Endothelial cell of umbilical vein (primary cell): Measurements from ENCODE around the gene NEO1. TPM values are rescaled to one million over a fixed set of nuclear protein-coding genes. Genes with fewer than 3 reads are reported as not detected.

Experiments
- BruUV-seq: library from RNA; stranded (reverse); fragments of 400-500 nt; replicated peaks from 2 replicates; lab custom pipeline; 2021; lab: Mats Ljungman, UMichigan
- CTCF ChIA-PET: fragments of 300-600, 350-600 bp; sonication (Branson Sonifier 250); formaldehyde crosslinking; loops from one replicate; lab custom pipeline; 2021; ENCODE audit warnings: antibody characterized with exemption, inconsistent platforms; lab: Charles Lee
- POLR2A ChIA-PET: fragments of 300-600, 350-600 bp; sonication (Branson Sonifier 250); formaldehyde crosslinking; loops from one replicate; lab custom pipeline; 2021; ENCODE audit warnings: antibody characterized with exemption, inconsistent platforms; lab: Charles Lee
- DNase-seq: peaks from one replicate; pipeline ENCODE4 v3.0.0-alpha.2; 2011; ENCODE audit warnings: low read depth, low spot score
- FAIRE-seq: peaks from 2 replicates; lab custom pipeline; 2011; peaks lifted over from hg19 to GRCh38; lab: Jason Lieb, UNC
- H2AFZ ChIP-seq: 2 replicates; pipeline ENCODE4 v1.6.0; 2012; ENCODE audit warnings: low read depth, low read length, control low read depth, inconsistent platforms
- H3K27ac ChIP-seq: 2 replicates; pipeline ENCODE4 v1.5.1; 2011; ENCODE audit warnings: low read depth, mild to moderate bottlenecking, control low read depth, low read length, moderate library complexity; ENCODE audit not compliant: insufficient read depth
- H3K27me3 ChIP-seq, 2 experiments: 2 replicates each; pipeline versions ENCODE4 v1.6.0 to v1.6.1; 2011; ENCODE audit warnings: low read length in 2 of 2, mixed read lengths in 1 of 2; ENCODE audit not compliant: control insufficient read depth in 2 of 2, insufficient read depth in 2 of 2
- H3K36me3 ChIP-seq, 2 experiments: 2 replicates in 1 of 2; 3 replicates in 1 of 2; pipeline ENCODE4 v1.5.1; 2011; ENCODE audit warnings: low read length in 2 of 2, mild to moderate bottlenecking in 1 of 2, moderate library complexity in 1 of 2; ENCODE audit not compliant: control insufficient read depth in 2 of 2, insufficient read depth in 2 of 2; ENCODE audit errors: extremely low read depth in 1 of 2
- H3K4me1 ChIP-seq: 3 replicates; pipeline ENCODE4 v1.5.1; 2011; ENCODE audit warnings: mild to moderate bottlenecking, low read length; ENCODE audit not compliant: control insufficient read depth, insufficient read depth; ENCODE audit errors: extremely low read depth
- H3K4me2 ChIP-seq: 2 replicates; pipeline ENCODE4 v1.6.1; 2011; ENCODE audit warnings: low read length, control low read depth, mixed read lengths; ENCODE audit not compliant: insufficient read depth
- H3K4me3 ChIP-seq, 3 experiments: fragments of 200-600 bp in 1 of 3; sonication (generic), shearing (Covaris generic) in 1 of 3; replicated peaks in 1 of 3; 2 replicates each; pipeline ENCODE4 v1.5.1; 2011 to 2016; ENCODE audit warnings: control low read depth in 3 of 3, low read length in 3 of 3, mild to moderate bottlenecking in 2 of 3, inconsistent platforms in 1 of 3, low read depth in 1 of 3, moderate library complexity in 1 of 3; ENCODE audit not compliant: insufficient read depth in 1 of 3
- H3K79me2 ChIP-seq: 2 replicates; pipeline ENCODE4 v1.6.0; 2012; ENCODE audit warnings: low read length, inconsistent platforms; ENCODE audit not compliant: control insufficient read depth, insufficient read depth
- H3K9ac ChIP-seq: replicated peaks from 2 replicates; pipeline ENCODE3; 2011; ENCODE audit warnings: low read length, control low read depth; ENCODE audit not compliant: insufficient read depth; ENCODE audit errors: extremely low read depth
- H3K9me1 ChIP-seq: replicated peaks from 3 replicates; pipeline ENCODE4 v1.6.0; 2011; ENCODE audit warnings: mild to moderate bottlenecking, low read length; ENCODE audit not compliant: control insufficient read depth, insufficient read depth; ENCODE audit errors: extremely low read depth
- H3K9me3 ChIP-seq: replicated peaks from 2 replicates; pipeline ENCODE4 v1.5.1; 2012; ENCODE audit warnings: low read length, inconsistent platforms; ENCODE audit not compliant: control insufficient read depth, insufficient read depth
- H4K20me1 ChIP-seq: replicated peaks from 2 replicates; pipeline ENCODE3; 2011; ENCODE audit warnings: mild to moderate bottlenecking, low read length; ENCODE audit not compliant: control insufficient read depth, insufficient read depth; ENCODE audit errors: extremely low read depth
- CTCF ChIP-seq, 2 donors: IDR thresholded peaks; 1 replicate in 1 of 2; 2 replicates in 1 of 2; pipeline ENCODE4 v1.5.1; 2011; ENCODE audit warnings: low read length in 2 of 2, mild to moderate bottlenecking in 2 of 2, moderate library complexity in 2 of 2, control low read depth in 1 of 2, inconsistent platforms in 1 of 2, low read depth in 1 of 2; ENCODE audit not compliant: insufficient read depth in 1 of 2; ENCODE audit errors: extremely low read depth in 1 of 2
- EZH2 ChIP-seq: IDR thresholded peaks from 2 replicates; pipeline ENCODE4 v1.6.1; 2012; ENCODE audit warnings: borderline replicate concordance, low read depth, mild to moderate bottlenecking, moderate library complexity, low read length, inconsistent platforms; ENCODE audit not compliant: severe bottlenecking
- FOS ChIP-seq: IDR thresholded peaks from 2 replicates; pipeline ENCODE4 v1.6.1; 2011; ENCODE audit warnings: mild to moderate bottlenecking, low read length, moderate library complexity, borderline replicate concordance; ENCODE audit not compliant: insufficient read depth
- GATA2 ChIP-seq: IDR thresholded peaks from 2 replicates; pipeline ENCODE4 v1.7.0; 2011; ENCODE audit warnings: low read depth, mild to moderate bottlenecking, moderate library complexity, mixed read lengths, low read length; ENCODE audit not compliant: insufficient read length, insufficient read depth
- JUN ChIP-seq: IDR thresholded peaks from 2 replicates; pipeline ENCODE4 v1.6.1; 2011; ENCODE audit warnings: borderline replicate concordance, low read depth; ENCODE audit not compliant: insufficient read length, insufficient read depth
- MAX ChIP-seq: IDR thresholded peaks from 2 replicates; pipeline ENCODE4 v1.6.1; 2011; ENCODE audit not compliant: insufficient read depth, insufficient read length
- MYC ChIP-seq: IDR thresholded peaks from one replicate; pipeline ENCODE4 v1.6.1; 2011; ENCODE audit warnings: mild to moderate bottlenecking, low read depth, low read length
- POLR2A ChIP-seq: IDR thresholded peaks from 2 replicates; pipeline ENCODE4 v1.6.1; 2012; ENCODE audit warnings: low read depth, mild to moderate bottlenecking, control low read depth, low read length
- POLR2AphosphoS5 ChIP-seq: IDR thresholded peaks from 2 replicates; pipeline ENCODE4 v1.6.1; 2012; ENCODE audit warnings: low read depth, mild to moderate bottlenecking, control low read depth, low read length, moderate library complexity; ENCODE audit not compliant: insufficient read depth
- dilution Hi-C: fragments of 300-500 bp; cut with MboI; formaldehyde crosslinking; loops from one replicate; pipeline ENCODE4 v1.15.0; 2019; ENCODE audit warnings: low sequenced_read_pairs; ENCODE audit not compliant: extremely low pct_ligation_motif_present
- intact Hi-C: fragments of 100-400 bp; cut with micrococcal nuclease; formaldehyde crosslinking; loops from one replicate; pipeline ENCODE4 v1.10.0; 2022
- polyA plus RNA-seq, 4 experiments: library from polyadenylated mRNA; depleted of rRNA in 3 of 4; stranded (reverse) in 3 of 4; unstranded in 1 of 4; fragments of >200 nt; gene quantifications; 2 replicates each; pipeline versions ENCODE4 v1.2.1 to v1.2.3, GENCODE V29; 2011 to 2012; ENCODE audit warnings: missing spikeins in 1 of 4
- total RNA-seq: library from RNA; stranded (reverse); gene quantifications from 2 replicates; pipeline ENCODE4 v1.2.3, GENCODE V29; 2021

Gene NEO1
- total and polyA plus RNA-seq, 2 donors (not counting 3 experiments of a cell fraction or from before 2014, with no cell fraction given) = 0.12 to 0.35 TPM

GRCh38 chr15:73034221-73034620 is 18.0 kb upstream of the NEO1 start:
- dilution Hi-C loops = no loop called here

More at GRCh38 chr15:73034221-73034620, 18.0 kb upstream of the NEO1 start:
- no peak overlapping the region for H3K4me2 ChIP-seq
- CTCF ChIA-PET = no interaction called here
- POLR2A ChIA-PET = no interaction called here
- FAIRE-seq = no peak
- no TSS peak for BruUV-seq
- TF ChIP-seq MYC (no peak), POLR2AphosphoS5 (no peak), FOS (no peak), CTCF (IDR thresholded peaks at IDR 0.05; ENCODE audit: extremely low read depth in 1 of 2, insufficient read depth in 1 of 2, low read depth in 1 of 2, low read length in 2 of 2) (no peak), EZH2 (no peak), GATA2 (no peak), JUN (no peak), POLR2A (no peak), MAX (no peak)
- no peak overlapping the region for H3K27ac ChIP-seq
- H2AFZ ChIP-seq = no peak overlapping the region
- no peak overlapping the region for H3K9ac ChIP-seq
- H4K20me1 ChIP-seq = no peaks in the 10 kb centered on the region
- H3K4me1 ChIP-seq = no peaks in the 10 kb centered on the region
- no peaks in the 10 kb centered on the region for H3K79me2 ChIP-seq
- no peaks in the 10 kb centered on the region for H3K36me3 ChIP-seq
- H3K9me1 ChIP-seq = no peaks in the 10 kb centered on the region
- no peak overlapping the region for H3K4me3 ChIP-seq
- no peaks in the 10 kb centered on the region for H3K9me3 ChIP-seq
- peaks cover 10 to 17% of the 10 kb centered on the region in 2 experiments for H3K27me3 ChIP-seq
- no peak for DNase-seq
- intact Hi-C loops = no loop called here
